GM19468 (cell line): ENCODE data around the gene TEX11.
"Not testable (repeated sequence)": the region's sequence is repeated elsewhere in the genome, so short reads cannot be mapped to it uniquely, and the experiment has no call there.

ENCODE experiments used
- ATAC-seq: cut with Tn5 transposase; IDR thresholded peaks from one replicate; pipeline ENCODE4 v1.9.1; 2021; ENCODE audit warnings: mild to moderate bottlenecking, moderate library complexity, moderate number of reproducible peaks; ENCODE audit not compliant: unreplicated experiment; ENCODE audit errors: extremely low read depth

TEX11 gene

GRCh38 chrX:70769659-70770227 is 138.8 kb downstream of the TEX11 start:
- ATAC-seq, result no peak

GRCh38 chrX:70762285-70762684 is 146.2 kb downstream of the TEX11 start:
- ATAC-seq, result no peak

GRCh38 chrX:70755850-70756249 is 152.7 kb downstream of the TEX11 start:
- no peak for ATAC-seq

- ATAC-seq, result no peak
These were observed 154.2 kb downstream of the TEX11 start for GRCh38 chrX:70754169-70754848.

- ATAC-seq, result not testable (repeated sequence)
These were observed 174.7 kb downstream of the TEX11 start for GRCh38 chrX:70733774-70734173.

GRCh38 chrX:70727961-70728360 is 180.6 kb downstream of the TEX11 start:
- ATAC-seq, result not testable (repeated sequence)

- no peak for ATAC-seq
These were observed 187.8 kb downstream of the TEX11 start for GRCh38 chrX:70720721-70721120.

- not testable (repeated sequence) for ATAC-seq
These were observed 197.2 kb downstream of the TEX11 start for GRCh38 chrX:70711336-70711735.

GRCh38 chrX:70694339-70695122 is 214.0 kb downstream of the TEX11 start:
- no peak for ATAC-seq

GRCh38 chrX:70679455-70679854 is 229.1 kb downstream of the TEX11 start:
- not testable (repeated sequence) for ATAC-seq

GRCh38 chrX:70675284-70675683 is 233.2 kb downstream of the TEX11 start:
- ATAC-seq, result no peak

GRCh38 chrX:70672326-70672725 is 236.2 kb downstream of the TEX11 start:
- no peak for ATAC-seq

GRCh38 chrX:70669120-70669519 is 239.4 kb downstream of the TEX11 start:
- ATAC-seq, result no peak

GRCh38 chrX:70664726-70665125 is 243.8 kb downstream of the TEX11 start:
- no peak for ATAC-seq

- ATAC-seq, result not testable (repeated sequence)
These were observed 247.4 kb downstream of the TEX11 start for GRCh38 chrX:70661124-70661523.

- not testable (repeated sequence) for ATAC-seq
These were observed 251.0 kb downstream of the TEX11 start for GRCh38 chrX:70657546-70657945.

- ATAC-seq, result no peak
These were observed 252.2 kb downstream of the TEX11 start for GRCh38 chrX:70656304-70656703.

GRCh38 chrX:70647910-70648309 is 260.6 kb downstream of the TEX11 start:
- ATAC-seq, result not testable (repeated sequence)

- no peak for ATAC-seq
These were observed 272.3 kb downstream of the TEX11 start for GRCh38 chrX:70636218-70636617.

GRCh38 chrX:70635669-70636068 is 272.8 kb downstream of the TEX11 start:
- ATAC-seq, result no peak

- ATAC-seq, result no peak
These were observed 273.3 kb downstream of the TEX11 start for GRCh38 chrX:70635227-70635626.
